H1 (cell line): ENCODE results near the gene EBLN2. TPM values are rescaled to one million over a fixed set of nuclear protein-coding genes. Genes with fewer than 3 reads are reported as not detected.

Source experiments
- CTCF ChIA-PET: fragments of 300-600 bp; sonication (Branson Sonifier 250); formaldehyde crosslinking; loops from one replicate; lab custom pipeline; 2021; ENCODE audit not compliant: partially characterized antibody; lab: Charles Lee
- POLR2A ChIA-PET: fragments of 300-600 bp; sonication (Branson Sonifier 250); formaldehyde crosslinking; loops from one replicate; lab custom pipeline; 2021; ENCODE audit warnings: inconsistent platforms; ENCODE audit not compliant: partially characterized antibody; lab: Charles Lee
- DNase-seq, 2 experiments: peaks; one replicate each; pipeline versions ENCODE4 v3.0.0 to v3.0.0-alpha.2; 2010 to 2022; ENCODE audit warnings: low spot score in 2 of 2, low read depth in 1 of 2, mixed read lengths in 1 of 2
- FAIRE-seq: peaks from 2 replicates; lab custom pipeline; 2011; peaks lifted over from hg19 to GRCh38; lab: Jason Lieb, UNC
- H2AFZ ChIP-seq: 2 replicates; pipeline ENCODE4 v1.8.1; 2012; ENCODE audit warnings: low read length, inconsistent platforms
- H2AK5ac ChIP-seq: 2 replicates; pipeline ENCODE4 v1.6.1; 2013; ENCODE audit warnings: low read depth, low read length
- H2BK120ac ChIP-seq: replicated peaks from 2 replicates; pipeline ENCODE3; 2013; ENCODE audit warnings: low read depth, low read length, inconsistent platforms
- H2BK12ac ChIP-seq: 2 replicates; pipeline ENCODE4 v1.6.1; 2013; ENCODE audit warnings: low read depth, low read length
- H2BK15ac ChIP-seq: 2 replicates; pipeline ENCODE4 v1.6.1; 2013; ENCODE audit warnings: low read length
- H2BK20ac ChIP-seq: 2 replicates; pipeline ENCODE4 v1.6.1; 2013; ENCODE audit warnings: low read length
- H2BK5ac ChIP-seq: 2 replicates; pipeline ENCODE4 v1.6.1; 2013; ENCODE audit warnings: low read depth, low read length
- H3K14ac ChIP-seq: 2 replicates; pipeline ENCODE4 v1.6.1; 2013; ENCODE audit warnings: inconsistent platforms; ENCODE audit not compliant: insufficient read length
- H3K18ac ChIP-seq: 2 replicates; pipeline ENCODE4 v1.6.1; 2013; ENCODE audit warnings: low read length; ENCODE audit errors: extremely low read depth
- H3K23ac ChIP-seq: 2 replicates; pipeline ENCODE4 v1.6.1; 2013; ENCODE audit warnings: inconsistent platforms; ENCODE audit not compliant: insufficient read length
- H3K23me2 ChIP-seq: 2 replicates; pipeline ENCODE4 v1.6.1; 2013; ENCODE audit warnings: low read depth, low read length
- H3K27ac ChIP-seq: 2 replicates; pipeline ENCODE4 v1.6.1; 2011; ENCODE audit warnings: low read depth, low read length, inconsistent platforms
- H3K27me3 ChIP-seq, 4 experiments: replicated peaks in 1 of 4; 1 replicate in 1 of 4; 2 replicates in 3 of 4; pipeline versions ENCODE4 v1.6.1 to v1.8.1; 2011 to 2013; ENCODE audit warnings: low read length in 3 of 4, mild to moderate bottlenecking in 3 of 4, inconsistent platforms in 2 of 4, mixed read lengths in 2 of 4, moderate library complexity in 1 of 4; ENCODE audit not compliant: control insufficient read depth in 3 of 4, insufficient read depth in 3 of 4; ENCODE audit errors: extremely low read depth in 1 of 4
- H3K36me3 ChIP-seq, 4 experiments: 2 replicates each; pipeline versions ENCODE4 v1.6.1 to v1.8.1; 2011 to 2013; ENCODE audit warnings: mild to moderate bottlenecking in 4 of 4, low read length in 3 of 4, moderate library complexity in 2 of 4, control low read depth in 1 of 4, inconsistent platforms in 1 of 4; ENCODE audit not compliant: insufficient read depth in 4 of 4, control insufficient read depth in 2 of 4
- H3K4ac ChIP-seq: replicated peaks from 2 replicates; pipeline ENCODE3; 2013; ENCODE audit warnings: low read length, low read depth, mixed read lengths, inconsistent platforms; ENCODE audit not compliant: insufficient read length
- H3K4me1 ChIP-seq, 4 experiments: replicated peaks in 1 of 4; 1 replicate in 1 of 4; 2 replicates in 3 of 4; pipeline versions ENCODE4 v1.6.1 to v1.8.1; 2011 to 2013; ENCODE audit warnings: low read length in 3 of 4, inconsistent platforms in 2 of 4, mixed read lengths in 1 of 4; ENCODE audit not compliant: insufficient read depth in 4 of 4, control insufficient read depth in 3 of 4
- H3K4me2 ChIP-seq, 2 experiments: 2 replicates each; pipeline versions ENCODE4 v1.6.1 to v1.8.1; 2011 to 2013; ENCODE audit warnings: low read depth in 2 of 2, low read length in 2 of 2, control low read depth in 1 of 2, inconsistent platforms in 1 of 2, mild to moderate bottlenecking in 1 of 2; ENCODE audit not compliant: insufficient read depth in 1 of 2
- H3K4me3 ChIP-seq, 4 experiments: fragments of 200-600, 300-600 bp in 1 of 4; sonication (generic), shearing (Covaris generic), sonication (Bioruptor Twin) in 1 of 4; 2 replicates each; pipeline versions ENCODE4 v1.5.1 to v1.8.1; 2011 to 2016; ENCODE audit warnings: low read length in 4 of 4, low read depth in 3 of 4, control low read depth in 2 of 4, inconsistent platforms in 2 of 4, mild to moderate bottlenecking in 2 of 4, mixed read lengths in 1 of 4, moderate library complexity in 1 of 4; ENCODE audit not compliant: insufficient read depth in 2 of 4; ENCODE audit errors: extremely low read depth in 1 of 4
- H3K56ac ChIP-seq: replicated peaks from 2 replicates; pipeline ENCODE3; 2013; ENCODE audit warnings: low read depth, mild to moderate bottlenecking, mixed read lengths, low read length, inconsistent platforms; ENCODE audit not compliant: insufficient read length
- H3K79me1 ChIP-seq: 2 replicates; pipeline ENCODE4 v1.6.1; 2013; ENCODE audit warnings: low read depth, low read length, control low read depth
- H3K79me2 ChIP-seq, 2 experiments: 2 replicates each; pipeline versions ENCODE4 v1.6.1 to v1.8.1; 2012 to 2013; ENCODE audit warnings: low read length in 2 of 2, mild to moderate bottlenecking in 2 of 2, inconsistent platforms in 1 of 2; ENCODE audit not compliant: insufficient read depth in 2 of 2, control insufficient read depth in 1 of 2
- H3K9ac ChIP-seq, 4 experiments: replicated peaks in 1 of 4; 1 replicate in 1 of 4; 2 replicates in 3 of 4; pipeline versions ENCODE4 v1.6.1 to v1.8.1; 2011 to 2013; ENCODE audit warnings: low read depth in 3 of 4, low read length in 3 of 4, control low read depth in 2 of 4, mild to moderate bottlenecking in 2 of 4, moderate library complexity in 2 of 4, inconsistent platforms in 1 of 4; ENCODE audit errors: extremely low read depth in 1 of 4
- H3K9me3 ChIP-seq, 2 experiments: 2 replicates each; pipeline versions ENCODE4 v1.6.1 to v1.8.1; 2012 to 2013; ENCODE audit warnings: mild to moderate bottlenecking in 2 of 2, moderate library complexity in 2 of 2, control low read depth in 1 of 2, inconsistent platforms in 1 of 2, low read depth in 1 of 2, low read length in 1 of 2, mixed read lengths in 1 of 2; ENCODE audit not compliant: insufficient read depth in 2 of 2
- H4K20me1 ChIP-seq, 2 experiments: replicated peaks in 1 of 2; 2 replicates each; pipeline versions ENCODE3 to v1.8.1; 2011 to 2013; ENCODE audit warnings: inconsistent platforms in 2 of 2, low read length in 2 of 2, mild to moderate bottlenecking in 1 of 2; ENCODE audit not compliant: insufficient read depth in 2 of 2, control insufficient read depth in 1 of 2
- H4K5ac ChIP-seq: 2 replicates; pipeline ENCODE4 v1.6.1; 2013; ENCODE audit warnings: low read length, low read depth, mixed read lengths, inconsistent platforms; ENCODE audit not compliant: insufficient read length
- H4K8ac ChIP-seq: 2 replicates; pipeline ENCODE4 v1.8.0; 2013; ENCODE audit warnings: mild to moderate bottlenecking, moderate library complexity, low read length, inconsistent platforms; ENCODE audit not compliant: insufficient read depth; ENCODE audit errors: extremely low read depth
- H4K91ac ChIP-seq: replicated peaks from 2 replicates; pipeline ENCODE3; 2013; ENCODE audit warnings: low read length, mixed read lengths, inconsistent platforms; ENCODE audit not compliant: insufficient read length
- CREB1 ChIP-seq: IDR thresholded peaks from 2 replicates; pipeline ENCODE4 v1.6.1; 2012; ENCODE audit warnings: inconsistent platforms
- CTCF ChIP-seq, 3 experiments: IDR thresholded peaks; 1 replicate in 2 of 3; 2 replicates in 1 of 3; pipeline versions ENCODE4 v1.5.1 to v1.6.1; 2011; ENCODE audit warnings: low read length in 3 of 3, mild to moderate bottlenecking in 3 of 3, inconsistent platforms in 2 of 3, low read depth in 1 of 3, moderate library complexity in 1 of 3; ENCODE audit not compliant: insufficient read depth in 1 of 3; ENCODE audit errors: control extremely low read depth in 1 of 3
- EP300 ChIP-seq, 2 experiments: IDR thresholded peaks; 1 replicate in 1 of 2; 2 replicates in 1 of 2; pipeline ENCODE4 v1.6.1; 2011 to 2012; ENCODE audit warnings: low read depth in 2 of 2, low read length in 2 of 2, mild to moderate bottlenecking in 2 of 2, borderline replicate concordance in 1 of 2, inconsistent platforms in 1 of 2, moderate library complexity in 1 of 2
- EZH2 ChIP-seq: fragments of 200-600 bp; sonication (generic); IDR thresholded peaks from 2 replicates; pipeline ENCODE4 v1.7.1; 2012; ENCODE audit warnings: low read depth, mild to moderate bottlenecking, moderate library complexity, low read length, inconsistent platforms; ENCODE audit not compliant: severe bottlenecking
- GTF2F1 ChIP-seq: IDR thresholded peaks from 2 replicates; pipeline ENCODE4 v1.6.1; 2012; ENCODE audit warnings: low read depth, low read length, improper control_type of control experiment, borderline replicate concordance
- HDAC2 ChIP-seq, 2 experiments: fragments of 300-600 bp in 1 of 2; sonication (generic) in 1 of 2; IDR thresholded peaks; 2 replicates each; pipeline ENCODE4 v1.6.1; 2011 to 2012; ENCODE audit warnings: low read depth in 2 of 2, low read length in 2 of 2, mild to moderate bottlenecking in 2 of 2, moderate library complexity in 2 of 2, borderline replicate concordance in 1 of 2, inconsistent platforms in 1 of 2
- JUN ChIP-seq: IDR thresholded peaks from 2 replicates; pipeline ENCODE4 v1.6.1; 2011; ENCODE audit warnings: low read depth, mild to moderate bottlenecking, improper control_type of control experiment, low read length
- RXRA ChIP-seq: IDR thresholded peaks from 2 replicates; pipeline ENCODE4 v1.6.1; 2011; ENCODE audit warnings: low read depth, mild to moderate bottlenecking, low read length, moderate library complexity; ENCODE audit not compliant: insufficient read depth
- SAP30 ChIP-seq: fragments of 300-600 bp; sonication (generic); IDR thresholded peaks from 2 replicates; pipeline ENCODE4 v1.7.1; 2012; ENCODE audit warnings: low read length, moderate library complexity, mild to moderate bottlenecking, inconsistent platforms; ENCODE audit not compliant: insufficient read depth, insufficient replicate concordance
- SIX5 ChIP-seq: IDR thresholded peaks from 2 replicates; pipeline ENCODE4 v1.6.1; 2011; ENCODE audit warnings: mild to moderate bottlenecking, low read depth, low read length
- SUZ12 ChIP-seq: fragments of 200-600 bp; sonication (generic); IDR thresholded peaks from 2 replicates; pipeline ENCODE4 v1.6.1; 2012; ENCODE audit warnings: mild to moderate bottlenecking, inconsistent platforms, low read length, moderate library complexity, mixed read lengths
- WGBS, 2 experiments: shearing (Covaris generic) in 1 of 2; methylation state at CpG; one replicate each; pipeline versions ENCODE4 v1.1.6 to v1.1.7; 2013 to 2015; ENCODE audit warnings: low lambda C conversion rate in 2 of 2, mixed read lengths in 2 of 2, inconsistent platforms in 1 of 2, low coverage in 1 of 2, missing lambda C conversion rate in 1 of 2; ENCODE audit not compliant: insufficient replicate concordance in 2 of 2, insufficient coverage in 1 of 2, insufficient read length in 1 of 2; ENCODE audit errors: extremely low coverage in 1 of 2, missing lambda C conversion rate in 1 of 2; 5-methylcytosine and 5-hydroxymethylcytosine counted together
- polyA plus RNA-seq, 7 experiments: library from polyadenylated mRNA; depleted of rRNA in 3 of 7; stranded (reverse) in 5 of 7; unstranded in 2 of 7; fragments of >200 nt in 5 of 7; fragments of 200-250 nt in 2 of 7; gene quantifications; 1 replicate in 5 of 7; 2 replicates in 1 of 7; 4 replicates in 1 of 7; pipeline versions ENCODE4 v1.2.1 to v1.2.3, GENCODE V29; 2011 to 2013; ENCODE audit warnings: missing spikeins in 2 of 7, mixed read lengths in 2 of 7
- total RNA-seq: library from RNA; stranded (reverse); fragmentation: NEBNext Ultra II Directional; extraction: Animal tissue kit (Norgen Biotek cat#: 25700); gene quantifications from 2 replicates; pipeline ENCODE4 v1.2.1, GENCODE V29; 2021

The EBLN2 gene
- total and polyA plus RNA-seq, 2 of the 8 experiments (the other 6 are each of a cell fraction or from before 2014, with no cell fraction given), result 1.9 to 3.8 TPM

DNA sequence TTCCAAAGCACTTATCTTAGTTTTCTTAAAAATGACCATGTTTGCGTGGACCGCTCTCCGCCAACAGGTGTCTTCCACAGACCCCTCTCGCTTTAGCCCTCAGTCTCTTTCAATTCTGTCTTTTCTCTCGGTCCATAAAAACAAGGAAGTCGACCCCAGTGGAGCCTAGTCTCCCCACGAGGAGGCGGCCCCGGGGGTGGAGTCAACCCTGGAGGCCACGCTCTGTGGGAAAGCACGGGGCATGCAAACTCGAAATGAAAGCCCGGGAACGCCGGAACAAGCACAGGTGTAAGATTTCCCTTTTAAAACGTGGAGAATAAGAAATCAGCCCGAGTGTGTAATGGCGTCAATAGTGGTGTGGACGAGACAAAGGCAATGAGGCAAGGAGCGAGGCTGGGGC is 49.1 kb downstream of the EBLN2 start:
- H3K56ac ChIP-seq, result no peak overlapping the region
- H4K8ac ChIP-seq, result no peak overlapping the region
- no peak overlapping the region for H4K91ac ChIP-seq
- H3K23me2 ChIP-seq, result no peaks in the 10 kb centered on the region
- no peak overlapping the region for H4K5ac ChIP-seq
- no peaks in the 10 kb centered on the region for H3K36me3 ChIP-seq
- no peak overlapping the region for H2BK5ac ChIP-seq
- no peak overlapping the region for H3K4ac ChIP-seq
- no peak overlapping the region for H2BK15ac ChIP-seq
- POLR2A ChIA-PET, result no interaction called here
- CTCF ChIA-PET, result interaction anchor here (1.0 kb wide), 1 partner anchor 9 kb away, joined by 3 read pairs; no protein-coding TSS in a partner anchor
- H3K4me2 ChIP-seq, result no peak overlapping the region
- H3K4me3 ChIP-seq, result no peak overlapping the region
- no peaks in the 10 kb centered on the region for H4K20me1 ChIP-seq
- no peaks in the 10 kb centered on the region for H3K79me2 ChIP-seq
- no peak overlapping the region for H3K9ac ChIP-seq
- H3K27ac ChIP-seq, result no peak overlapping the region
- peak in 1 of 2 experiments; percentile 46 for DNase-seq
- H3K18ac ChIP-seq, result no peak overlapping the region
- H3K79me1 ChIP-seq, result no peaks in the 10 kb centered on the region
- H2BK20ac ChIP-seq, result 0 out of 2 replicates have a peak overlapping the region, but pooled peaks have one; percentile 34
- H3K27me3 ChIP-seq, result no peaks in the 10 kb centered on the region; a peak in 1 of 7 replicates
- peak; percentile 100 for FAIRE-seq
- H3K9me3 ChIP-seq, result no peaks in the 10 kb centered on the region
- H3K14ac ChIP-seq, result no peak overlapping the region
- no peak overlapping the region for H2BK120ac ChIP-seq
- no peaks in the 10 kb centered on the region for H3K4me1 ChIP-seq
- H2AFZ ChIP-seq, result no peak overlapping the region
- H2BK12ac ChIP-seq, result no peak overlapping the region
- WGBS, 2 experiments, result 82% methylated on average over 20 of the region's 20 CpGs; no CpG with 5 or more reads in 1 of the 2 experiments
- H2AK5ac ChIP-seq, result no peak overlapping the region
- no peak overlapping the region for H3K23ac ChIP-seq
- TF ChIP-seq HDAC2 (IDR thresholded peaks at IDR 0.05; ENCODE audit: borderline replicate concordance in 1 of 2, low read depth in 2 of 2, low read length in 2 of 2) (no peak), RXRA (no peak), SIX5 (no peak), SAP30 (no peak), JUN (no peak), EP300 (IDR thresholded peaks at IDR 0.05; ENCODE audit: borderline replicate concordance in 1 of 2, low read depth in 2 of 2, low read length in 2 of 2) (no peak), GTF2F1 (no peak), CREB1 (no peak), CTCF (IDR thresholded peaks at IDR 0.05; ENCODE audit: control extremely low read depth in 1 of 3, insufficient read depth in 1 of 3, low read depth in 1 of 3, low read length in 3 of 3) (no peak), EZH2 (no peak), SUZ12 (no peak)
